HG02938 (cell line): ENCODE measurements around the gene RAC2.
A peak's percentile ranks its signal among the peaks of the same experiment; 100 is the strongest.
"Not testable (repeated sequence)": the region's sequence is repeated elsewhere in the genome, so short reads cannot be mapped to it uniquely, and the experiment has no call there.

Source experiments
- ATAC-seq: cut with Tn5 transposase; IDR thresholded peaks from one replicate; pipeline ENCODE4 v1.9.1; 2021; ENCODE audit warnings: mild to moderate bottlenecking, moderate library complexity; ENCODE audit not compliant: unreplicated experiment

The RAC2 gene

DNA sequence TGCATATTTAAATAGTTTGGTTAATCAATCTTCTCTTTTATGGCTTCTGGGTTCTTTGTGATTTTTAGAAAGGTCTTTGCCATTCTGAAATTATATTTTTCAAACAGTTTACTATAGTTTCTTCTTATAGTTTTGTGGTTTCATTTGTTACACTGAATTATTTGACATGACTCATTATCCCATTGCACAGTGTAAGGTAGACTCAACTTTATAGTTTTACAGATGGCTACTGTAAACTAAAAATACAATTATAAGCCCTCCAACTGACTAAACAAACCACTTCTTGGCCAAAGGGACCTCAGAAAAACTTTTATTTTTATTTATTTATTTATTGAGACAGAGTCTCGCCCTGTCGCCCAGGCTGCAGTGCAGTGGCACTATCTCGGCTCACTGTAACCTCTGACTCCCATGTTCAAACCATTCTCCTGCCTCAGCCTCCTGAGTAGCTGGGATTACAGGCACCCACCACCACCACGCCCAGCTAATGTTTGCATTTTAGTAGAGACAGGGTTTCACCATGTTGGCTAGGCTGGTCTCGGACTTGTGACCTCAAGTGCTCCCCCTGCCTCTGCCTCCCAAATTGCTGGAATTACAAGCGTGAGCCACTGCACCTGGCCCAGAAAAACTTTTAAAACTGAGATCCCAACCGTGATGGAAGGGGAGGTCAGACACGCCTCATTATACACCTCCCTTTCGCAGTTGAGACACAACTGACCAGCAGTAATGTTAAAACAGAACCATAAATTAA lies 14.1 kb upstream of the RAC2 start:
- ATAC-seq: no peak

DNA sequence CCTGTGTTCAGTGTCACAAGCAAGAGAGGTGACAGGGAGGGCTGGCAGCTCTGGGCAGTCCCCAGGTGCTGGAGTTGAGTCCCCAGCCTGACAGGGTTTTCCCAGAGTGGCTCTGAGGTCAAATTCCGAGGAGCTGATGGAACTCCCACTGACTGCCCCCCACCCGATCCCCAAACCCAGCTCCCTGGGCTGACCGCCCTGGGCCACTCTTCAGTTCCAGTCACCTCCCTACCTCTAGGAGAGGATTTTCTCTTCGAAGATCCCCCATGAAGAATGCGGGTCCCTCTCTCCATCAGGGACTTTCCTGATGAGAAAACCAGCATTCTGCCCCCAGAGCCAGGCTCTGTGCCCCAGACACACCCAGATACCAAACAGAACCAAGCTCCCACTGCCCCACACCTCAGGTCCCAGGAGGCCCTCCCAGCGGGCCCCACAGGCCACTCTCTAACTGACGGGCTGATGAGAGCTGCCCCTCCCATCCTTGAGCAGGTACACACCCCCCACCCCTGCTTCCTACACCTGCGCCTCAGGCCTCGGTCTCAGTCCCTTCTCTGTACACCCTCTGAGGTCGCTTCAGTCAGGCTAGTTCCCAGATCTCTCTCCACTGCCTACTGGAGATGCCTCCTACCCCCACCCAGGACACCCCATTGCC lies 12.1 kb upstream of the RAC2 start:
- no peak for ATAC-seq

DNA sequence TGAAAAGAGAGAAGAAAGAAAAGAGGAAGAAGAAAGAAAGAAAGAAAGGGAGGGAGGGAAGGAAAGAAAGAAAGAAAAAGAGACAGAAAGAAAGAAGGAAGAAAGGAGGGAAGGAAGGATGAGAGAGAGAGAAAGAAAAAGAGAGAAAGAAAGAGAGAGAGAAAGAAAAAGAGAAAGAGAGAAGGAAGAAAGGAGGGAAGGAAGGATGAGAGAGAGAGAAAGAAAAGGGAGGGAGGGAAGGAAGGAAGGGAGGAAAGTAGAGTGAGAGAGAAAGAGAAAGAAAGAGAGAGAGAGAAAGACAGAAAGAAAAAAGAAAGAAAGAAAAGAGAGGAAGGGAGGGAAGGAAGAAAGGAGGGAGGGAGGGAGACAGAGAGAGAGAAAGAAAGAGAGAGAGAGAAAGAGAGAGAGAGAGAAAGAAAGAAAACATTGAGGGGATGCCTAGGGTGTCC lies 11.5 kb upstream of the RAC2 start:
- no peak for ATAC-seq

DNA sequence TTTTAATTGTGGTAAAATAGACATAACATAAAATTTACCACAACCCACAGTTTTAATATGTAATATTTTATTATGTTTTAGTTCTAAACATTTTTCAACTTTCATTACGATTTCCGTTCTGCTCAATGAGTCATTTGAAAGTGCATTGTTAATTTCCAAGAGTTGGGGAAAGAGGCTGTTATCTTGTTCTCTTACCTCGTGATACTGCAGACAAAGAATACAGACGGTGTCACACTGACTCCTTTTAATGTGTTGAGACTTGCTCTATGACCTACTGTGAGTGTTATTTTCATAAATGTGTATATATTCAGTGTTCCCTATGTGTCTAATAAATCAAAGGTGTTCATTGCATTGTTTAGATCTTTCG lies 10.8 kb upstream of the RAC2 start:
- ATAC-seq: no peak

DNA sequence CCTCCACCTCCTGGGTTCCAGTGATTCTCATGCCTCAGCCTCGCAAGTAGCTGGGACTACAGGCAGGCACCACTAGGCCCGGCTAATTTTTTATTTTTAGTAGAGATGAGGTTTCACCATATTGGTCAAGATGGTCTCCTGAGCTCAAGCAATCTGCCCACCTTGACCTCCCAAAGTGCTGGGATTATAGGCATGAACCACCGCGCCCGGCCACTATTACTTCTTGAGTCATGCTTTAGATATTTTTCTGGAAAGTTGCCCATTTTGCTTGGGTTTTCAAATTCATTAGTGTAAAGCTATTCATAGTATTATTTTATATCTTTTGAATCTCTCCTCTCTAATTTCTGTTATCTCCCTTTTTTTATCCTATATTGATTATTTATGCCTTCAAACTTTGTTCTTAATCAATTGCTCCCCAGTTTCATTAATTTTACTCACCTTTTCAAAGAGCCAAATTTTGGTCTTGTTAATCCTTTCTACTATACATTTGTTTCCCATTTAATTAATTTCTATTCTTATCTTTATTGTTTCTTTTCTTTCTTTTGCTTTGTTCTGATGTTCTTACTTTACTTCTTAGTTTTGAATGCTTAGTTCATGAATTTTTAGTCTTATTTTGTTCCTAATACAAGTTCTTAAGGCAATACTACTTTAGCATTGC lies 10.3 kb upstream of the RAC2 start:
- no peak for ATAC-seq

DNA sequence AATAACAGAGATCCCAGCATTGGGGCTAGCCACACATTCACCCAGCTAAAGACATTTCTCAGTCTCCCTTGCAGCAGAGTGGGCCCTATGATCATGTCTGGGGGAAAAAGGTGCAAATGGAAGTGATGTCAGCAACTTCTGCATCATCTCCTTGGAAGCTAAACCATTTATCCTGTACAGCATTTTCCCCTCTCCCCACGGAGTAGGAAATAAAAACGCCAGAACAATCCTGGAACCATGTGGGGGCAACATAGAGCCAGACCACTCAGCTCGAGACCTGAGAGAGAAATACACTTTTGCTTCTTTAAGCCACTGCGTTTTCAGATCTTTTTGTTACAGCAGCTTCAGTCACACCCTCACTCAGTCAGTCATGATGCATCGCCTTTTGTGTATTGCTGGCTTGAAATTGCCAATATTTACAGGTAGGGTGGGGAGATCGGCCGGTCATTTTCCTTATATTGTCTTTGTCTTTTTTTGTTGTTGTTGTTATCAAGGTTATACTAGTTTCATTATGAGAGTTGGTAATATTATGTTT lies 9.1 kb upstream of the RAC2 start:
- ATAC-seq: no peak

- not testable (repeated sequence) for ATAC-seq
These were observed 7.8 kb upstream of the RAC2 start for GRCh38 chr22:37251836-37252235.

DNA sequence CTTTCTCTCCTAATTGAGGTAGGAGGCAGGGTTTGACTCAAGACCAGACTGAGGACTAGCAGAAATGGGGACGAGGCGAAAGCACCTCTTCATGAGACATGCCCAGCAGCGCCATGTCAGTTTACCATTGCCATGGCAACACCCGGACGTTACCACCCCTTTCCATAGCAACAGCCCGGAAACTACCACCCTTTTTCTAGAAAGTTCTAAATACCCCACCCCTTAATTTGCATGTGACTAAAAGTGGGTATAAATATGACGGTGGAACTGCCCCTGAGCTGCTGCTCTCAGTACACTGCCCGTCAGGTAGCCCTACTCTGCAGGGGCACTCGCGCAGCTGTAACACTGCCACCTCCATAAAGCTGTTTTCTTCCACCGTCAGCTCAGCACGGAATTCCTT lies 5.9 kb upstream of the RAC2 start:
- ATAC-seq: no peak

GRCh38 chr22:37248251-37248650 lies 4.2 kb upstream of the RAC2 start:
- ATAC-seq: no peak

- ATAC-seq: no peak
These were observed 1.7 kb upstream of the RAC2 start for GRCh38 chr22:37245740-37246139.

DNA sequence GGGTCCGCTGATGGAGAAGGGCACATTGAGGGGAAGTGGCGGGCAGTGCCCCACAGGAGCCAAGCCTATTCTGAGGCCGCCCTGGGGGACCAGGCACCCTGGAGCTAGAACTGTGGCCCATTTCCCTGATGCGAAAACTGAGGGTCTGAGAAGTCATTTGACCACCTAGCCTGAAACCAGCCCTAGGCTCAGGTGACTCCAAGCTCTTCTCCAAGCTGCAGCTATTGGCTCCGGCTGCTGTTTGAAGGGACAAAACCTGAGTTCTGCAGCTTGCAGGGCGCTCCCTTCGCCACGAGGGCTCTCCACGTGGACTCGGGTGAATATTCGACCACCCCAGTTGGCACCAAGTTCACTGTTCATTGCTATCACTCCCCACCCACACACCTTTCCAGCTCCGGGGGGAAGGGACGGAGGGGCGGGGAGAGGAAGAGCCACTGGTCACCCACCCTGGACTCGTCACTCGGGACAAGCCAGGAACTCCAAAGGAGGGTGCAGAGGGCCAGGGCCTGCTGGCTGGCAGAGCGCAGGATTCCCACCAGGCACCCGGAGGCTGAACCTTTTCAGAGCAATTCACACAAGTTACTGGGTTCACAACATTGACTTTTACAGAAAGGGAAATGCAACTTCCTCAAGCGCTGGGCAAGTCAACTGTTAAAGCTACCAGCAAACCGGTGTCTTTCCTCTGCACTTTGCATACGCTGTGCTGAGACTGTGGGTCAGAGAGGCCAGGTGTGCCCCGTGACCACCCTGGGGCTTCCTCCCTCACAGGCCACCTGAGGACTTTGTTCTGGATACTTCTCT lies 1.1 kb upstream of the RAC2 start:
- no peak for ATAC-seq

- ATAC-seq: no peak
These were observed 511 bp downstream of the RAC2 start for GRCh38 chr22:37243402-37244113.

DNA sequence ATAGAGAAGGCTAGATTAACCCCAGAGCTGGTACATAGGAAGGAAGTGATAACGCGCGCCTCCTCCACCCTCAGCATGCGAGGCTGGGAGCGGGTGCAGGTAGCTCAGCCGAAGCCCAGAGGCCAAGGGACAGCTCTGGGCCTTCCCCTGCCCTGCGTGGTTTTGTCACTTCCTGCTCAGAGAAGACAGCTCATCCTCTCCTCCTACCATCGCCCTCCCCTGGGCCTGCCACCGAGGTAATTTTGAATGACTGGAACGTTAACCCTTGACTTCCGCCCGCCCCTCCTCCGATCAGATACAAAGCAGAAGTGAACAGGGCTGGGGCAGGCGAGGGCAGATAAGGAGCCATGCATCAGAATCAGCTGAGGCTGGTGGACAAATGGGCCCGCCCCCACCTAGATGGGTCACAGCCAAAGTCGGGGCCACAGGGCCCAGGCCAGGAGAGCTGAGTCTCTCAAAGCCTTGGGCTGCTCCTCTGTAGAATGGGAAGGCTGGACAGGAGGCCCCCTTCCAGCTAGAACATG lies 1.6 kb downstream of the RAC2 start:
- ATAC-seq: peak; percentile 50

DNA sequence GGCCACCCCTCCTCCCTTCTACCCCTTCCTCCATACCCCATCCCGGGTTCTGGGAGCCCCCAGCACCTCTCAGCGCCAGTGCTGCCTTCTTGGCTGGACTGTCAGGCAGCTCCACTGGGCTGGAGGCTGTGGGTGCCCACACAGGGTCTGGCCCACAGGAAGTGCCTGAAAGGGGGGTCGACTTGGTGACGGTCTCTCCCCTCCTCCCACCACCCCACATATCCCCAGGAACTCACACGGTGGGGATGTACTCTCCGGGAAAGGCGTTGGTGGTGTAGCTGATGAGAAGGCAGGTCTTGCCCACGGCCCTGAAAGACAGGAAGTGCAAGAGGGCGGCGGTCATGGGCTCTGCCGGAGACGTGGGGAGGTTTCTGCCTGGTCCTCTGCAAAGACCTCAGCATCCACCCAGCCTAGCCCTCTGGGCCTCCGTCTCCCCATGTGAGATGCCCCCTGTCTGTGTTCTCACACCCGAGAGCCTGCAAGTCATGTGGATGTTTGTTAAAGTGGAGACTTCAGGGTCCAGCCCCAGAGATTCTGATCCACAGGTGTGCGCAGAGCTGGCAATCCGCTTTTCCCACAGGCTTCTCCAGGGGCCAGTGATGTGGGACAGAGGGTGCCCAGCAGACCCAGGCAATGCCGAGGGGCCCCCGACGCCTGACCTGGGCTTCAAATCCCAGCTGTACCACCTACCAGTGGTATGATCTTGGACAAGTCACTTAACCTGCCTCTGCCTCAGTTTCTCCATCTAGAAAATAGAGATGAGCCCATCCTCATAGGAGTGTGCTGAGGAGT lies 2.5 kb downstream of the RAC2 start:
- no peak for ATAC-seq

DNA sequence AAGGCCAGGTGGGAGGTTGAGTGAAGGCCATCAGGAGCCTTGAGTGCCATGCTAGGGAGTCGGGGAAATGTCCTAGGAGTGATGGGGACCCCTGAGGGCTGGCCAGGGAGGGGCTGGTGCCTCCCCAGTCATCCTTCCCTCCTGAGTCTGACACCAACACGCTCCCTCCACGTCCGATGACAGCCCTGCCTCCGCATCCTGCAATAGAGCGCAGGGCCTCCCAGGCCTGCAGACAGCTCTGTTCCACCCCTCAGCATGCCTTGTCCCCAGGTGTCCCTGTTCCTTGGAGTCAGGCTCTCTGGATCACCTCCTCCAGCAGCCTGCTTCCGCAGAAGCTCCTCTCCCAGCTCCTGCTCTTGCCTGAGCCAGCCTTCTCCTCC lies 3.1 kb downstream of the RAC2 start:
- ATAC-seq: no peak

- no peak for ATAC-seq
These were observed 3.7 kb downstream of the RAC2 start for GRCh38 chr22:37240240-37240940.

DNA sequence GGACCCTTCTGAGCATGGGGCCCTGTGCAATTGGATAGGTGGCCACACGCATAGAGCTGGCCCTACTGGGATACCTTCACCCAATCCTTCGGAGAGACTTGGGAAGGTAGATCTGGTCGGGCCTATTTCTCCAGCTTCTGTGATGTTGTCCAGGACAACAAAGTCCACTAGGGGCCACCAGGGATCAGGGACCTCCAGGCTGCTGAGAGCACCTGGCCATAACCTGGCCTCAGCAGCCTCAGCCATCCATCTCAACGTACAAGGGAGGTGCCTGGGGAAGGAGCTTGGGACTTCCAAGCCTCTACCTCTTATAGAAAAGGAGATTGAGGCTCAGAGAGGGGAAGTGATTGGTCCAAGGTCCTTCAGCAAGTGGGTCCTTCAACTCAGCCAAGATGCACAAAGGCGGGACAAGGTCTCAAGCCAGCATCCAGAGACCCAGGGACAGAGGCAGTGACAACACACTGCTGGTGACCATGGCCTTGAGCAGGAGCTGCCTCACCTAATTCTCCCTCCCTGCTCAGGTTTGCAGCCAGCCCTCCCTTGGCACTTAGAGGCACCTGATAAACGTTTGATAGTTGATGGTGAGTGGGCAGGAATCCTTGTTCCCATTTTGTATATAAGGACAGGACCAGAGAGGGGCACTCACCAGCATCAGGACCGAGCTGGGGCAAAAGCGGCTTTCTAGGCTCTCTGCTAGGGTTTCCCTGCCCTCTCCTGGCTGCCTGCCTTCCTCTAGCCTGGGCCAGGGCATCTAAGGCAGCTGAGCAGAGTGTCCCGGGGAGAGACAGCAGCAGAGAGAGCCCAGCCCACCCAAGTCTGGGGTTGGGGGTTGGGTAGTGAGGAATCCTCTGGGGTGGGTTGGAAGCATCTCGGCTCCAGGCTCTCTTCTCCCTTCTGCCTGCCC lies 4.5 kb downstream of the RAC2 start:
- ATAC-seq: no peak
